Activated CD4-positive, alpha-beta T cell treated with anti-CD3 and anti-CD28 coated beads, Interleukin-2, amount 50 U/mL, for 4 hours (primary cell): Measurements from ENCODE around the gene CTSD.

Source experiments
- DNase-seq, 2 experiments: peaks; one replicate each; pipeline ENCODE4 v3.0.0-alpha.2; 2020

Gene CTSD

GRCh38 chr11:1768141-1768469 is 4.4 kb upstream of the CTSD start:
- DNase-seq: no peak

DNA sequence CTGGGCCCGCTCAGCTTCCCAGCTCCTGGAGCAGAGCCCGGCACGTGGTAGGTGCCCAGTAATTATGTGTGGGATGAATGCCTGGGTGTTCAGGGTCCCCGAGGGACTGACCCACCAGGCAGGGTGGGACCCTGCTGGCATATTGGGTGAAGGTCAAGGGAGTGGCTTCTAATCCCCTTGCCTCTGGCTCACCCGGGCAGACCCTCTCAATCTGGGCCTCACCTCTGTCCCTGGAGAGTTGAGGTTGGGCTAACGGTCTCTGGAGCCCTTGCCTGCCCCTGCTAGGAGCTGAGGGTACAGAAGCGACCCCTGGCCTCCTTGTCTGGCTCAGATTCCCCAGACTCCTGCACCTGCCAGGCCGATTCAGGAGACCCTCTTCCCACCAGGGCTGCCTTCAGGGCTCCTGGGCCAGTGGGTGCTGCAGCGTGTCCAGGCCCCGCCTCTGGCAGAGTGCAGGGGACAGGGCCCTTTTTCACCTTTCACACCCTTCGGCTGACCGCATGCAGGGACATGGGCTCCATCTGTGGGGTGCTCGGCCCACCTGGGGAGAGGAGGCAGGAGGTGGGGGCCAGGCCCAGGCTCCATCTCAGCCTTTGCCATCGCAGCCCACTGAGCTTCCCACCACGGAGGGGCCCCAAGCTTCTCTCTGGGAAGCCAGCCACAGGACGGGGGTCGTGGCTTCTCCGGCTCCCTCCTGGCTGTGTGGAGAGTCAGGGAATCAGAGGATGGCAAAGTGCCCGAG is 3.8 kb upstream of the CTSD start:
- DNase-seq: no peak

GRCh38 chr11:1766719-1767398 is 3.1 kb upstream of the CTSD start:
- DNase-seq: no peak

DNA sequence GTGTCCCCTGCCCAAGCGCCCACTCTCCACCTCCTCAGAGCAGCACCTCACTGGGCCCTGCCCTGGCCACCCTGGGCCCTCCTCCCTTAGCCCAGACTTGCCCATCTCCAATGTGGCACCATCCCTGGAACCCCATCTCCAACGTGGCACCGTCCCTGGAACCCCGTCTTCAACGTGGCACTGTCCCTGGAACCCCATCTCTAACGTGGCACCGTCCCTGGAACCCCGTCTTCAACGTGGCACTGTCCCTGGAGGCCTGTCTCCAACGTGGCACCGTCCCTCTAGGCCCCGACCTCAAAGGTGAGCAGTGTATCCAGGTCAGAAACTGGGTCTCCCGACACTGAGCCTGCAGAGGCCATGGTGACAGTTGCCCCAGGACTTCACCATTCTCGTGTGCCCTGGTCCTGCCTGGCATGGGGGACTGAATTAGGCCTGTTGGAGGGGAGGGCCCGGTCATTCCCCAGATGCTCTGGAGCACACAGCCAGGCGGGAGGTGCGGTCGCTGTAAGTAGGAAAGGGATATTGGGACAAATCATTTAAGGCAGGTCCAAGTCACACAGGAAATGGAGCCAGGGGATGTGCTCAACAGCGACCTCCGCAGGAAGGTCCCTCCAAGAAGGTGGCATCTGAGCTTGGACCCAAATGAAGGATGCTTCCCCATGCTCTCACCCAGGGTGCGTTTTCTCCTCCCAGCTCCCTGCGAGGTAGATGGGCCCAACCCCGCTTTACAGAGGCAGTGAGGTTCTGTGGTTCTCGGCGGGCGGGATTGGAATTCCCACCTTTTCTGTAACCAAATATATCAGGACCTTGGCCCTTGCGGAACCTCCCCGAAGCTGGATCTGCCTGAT is 2.4 kb upstream of the CTSD start:
- DNase-seq: no peak

DNA sequence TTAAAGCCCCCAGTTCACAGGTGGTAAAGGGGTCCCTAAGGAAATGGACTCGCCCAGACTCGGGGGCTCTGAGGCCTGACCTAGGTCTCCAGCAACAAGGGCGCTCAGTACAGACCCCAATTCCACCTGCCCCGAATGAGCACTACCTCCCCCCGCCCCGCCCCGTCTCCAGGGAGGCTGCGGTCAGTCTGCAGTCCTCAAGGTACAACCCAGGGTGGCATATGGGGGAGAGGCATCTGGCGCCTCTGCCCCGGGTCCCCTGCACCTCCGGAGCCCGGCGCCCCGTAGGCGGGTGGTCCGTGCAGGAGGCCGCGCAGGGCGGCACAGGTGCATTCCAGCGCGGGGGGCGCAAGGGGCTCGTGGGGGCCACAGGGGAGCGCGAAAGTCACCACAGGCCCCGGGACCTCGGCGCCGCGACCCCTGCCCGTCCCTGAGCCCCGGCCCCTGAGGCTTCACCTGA is 361 bp downstream of the CTSD start:
- DNase-seq: no peak

DNA sequence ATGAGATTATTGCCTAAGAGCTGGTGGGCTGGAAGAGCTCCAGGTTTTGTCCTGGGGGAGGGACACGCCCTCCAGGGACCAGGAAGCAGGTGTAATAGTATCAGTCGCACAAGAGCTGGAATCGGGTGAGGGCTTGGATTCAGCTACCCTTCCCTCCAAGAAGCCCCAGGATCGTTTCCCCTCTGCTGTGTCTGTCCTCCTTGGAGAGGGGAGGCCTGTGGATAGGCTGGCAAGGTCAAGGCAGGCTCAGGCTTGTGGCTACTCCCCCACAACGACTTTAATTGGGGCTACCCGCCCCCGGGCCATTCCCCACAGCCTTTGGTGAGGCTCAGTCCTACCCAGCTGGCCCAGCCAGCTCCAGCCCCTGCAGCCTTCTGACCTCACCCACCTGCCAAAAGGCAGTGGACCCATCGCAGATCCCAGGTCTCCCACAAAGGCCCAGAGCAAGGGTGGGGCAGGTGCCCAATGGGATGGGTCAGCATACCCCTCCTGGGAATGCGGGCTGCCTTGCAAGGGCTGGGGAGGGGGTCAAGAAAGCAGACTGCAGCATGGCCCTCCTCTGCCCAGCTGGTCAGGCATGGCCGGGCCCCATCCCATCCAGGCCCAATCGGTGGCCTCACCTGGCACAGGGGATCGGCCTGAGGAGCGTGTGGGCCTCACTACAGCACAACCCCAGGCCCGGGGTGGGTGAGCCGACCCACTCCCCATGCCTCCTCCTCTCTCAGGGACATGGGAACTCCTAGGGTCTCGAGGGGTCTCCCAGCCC is 1.0 kb downstream of the CTSD start:
- DNase-seq: no peak

DNA sequence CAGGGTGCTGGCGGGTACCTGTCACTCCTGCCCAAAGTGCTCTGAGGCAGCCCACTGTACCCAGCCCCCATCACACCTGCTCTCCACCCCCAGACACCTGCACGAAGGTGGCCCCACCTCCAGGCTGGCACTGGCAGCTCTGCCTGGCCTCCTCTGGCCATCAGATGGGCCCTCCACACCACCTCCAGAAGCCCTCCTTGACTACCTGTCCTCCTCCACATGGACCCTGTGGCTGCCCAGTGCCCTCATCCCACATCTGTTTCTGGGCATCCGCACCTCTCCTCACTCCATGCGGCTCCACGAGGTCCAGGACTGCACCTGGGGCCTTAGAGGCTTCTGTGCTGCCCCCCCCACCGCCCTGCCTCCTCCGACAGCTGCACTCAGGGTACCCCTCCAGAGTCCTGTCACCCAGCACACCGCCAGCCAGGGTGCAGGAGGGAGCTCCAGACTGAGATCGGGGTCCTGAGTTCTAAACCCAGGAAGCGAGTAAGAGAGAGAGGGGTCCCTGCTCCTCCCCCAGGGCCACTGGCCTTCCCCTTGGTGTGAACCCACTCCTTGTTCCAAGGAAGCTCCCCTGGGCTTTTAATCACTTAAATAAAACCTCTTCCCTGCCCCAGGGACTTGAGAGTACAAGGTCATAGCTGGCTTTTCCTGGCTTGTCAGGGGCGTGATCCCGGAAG is 1.7 kb downstream of the CTSD start:
- no peak for DNase-seq

GRCh38 chr11:1761110-1761856 is 2.4 kb downstream of the CTSD start:
- DNase-seq: no peak

GRCh38 chr11:1760351-1761109 is 3.2 kb downstream of the CTSD start:
- DNase-seq: no peak

DNA sequence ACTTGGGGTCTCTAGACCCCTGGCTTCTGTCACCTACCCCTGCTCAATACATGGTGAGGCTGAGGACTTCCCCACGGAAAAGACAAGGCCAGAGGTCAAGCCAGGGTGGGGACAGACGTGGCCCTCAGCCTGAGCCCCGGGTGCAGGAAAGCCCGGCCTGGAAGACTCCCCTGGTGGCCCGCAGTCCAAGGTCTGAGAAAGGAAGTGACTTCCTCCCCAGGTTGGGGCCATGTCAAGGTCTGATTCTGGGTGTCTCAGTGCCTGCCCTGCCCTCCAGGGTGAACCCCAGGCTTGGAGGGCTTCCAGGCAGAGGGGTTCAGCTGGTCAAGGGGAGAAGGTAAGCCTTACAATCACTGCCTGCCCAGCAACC is 3.9 kb downstream of the CTSD start:
- no peak for DNase-seq

GRCh38 chr11:1759151-1759850 is 4.4 kb downstream of the CTSD start:
- DNase-seq: no peak

DNA sequence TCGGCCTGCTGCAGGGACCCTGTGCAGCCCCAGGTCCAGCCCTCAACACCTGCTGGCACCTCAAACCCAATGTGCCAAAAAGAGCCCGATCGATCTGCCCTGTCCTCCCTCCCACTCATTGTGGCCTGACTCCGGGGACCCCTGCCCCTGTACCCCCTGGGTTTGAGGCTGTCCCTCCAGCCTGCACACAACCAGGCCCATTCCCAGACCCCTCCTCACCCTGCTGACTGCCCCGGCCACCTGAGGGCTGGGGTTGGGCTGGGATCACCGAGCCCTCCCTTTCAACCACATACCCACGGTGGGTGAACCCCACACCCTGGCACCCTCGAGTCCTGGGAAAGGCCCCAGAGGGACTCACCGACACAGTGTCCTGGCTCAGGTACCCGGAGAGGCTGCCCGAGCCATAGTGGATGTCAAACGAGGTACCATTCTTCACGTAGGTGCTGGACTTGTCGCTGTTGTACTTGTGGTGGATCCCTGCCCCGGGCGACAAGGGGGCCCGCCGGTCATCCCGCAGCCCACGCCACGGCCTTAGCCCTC is 5.0 kb downstream of the CTSD start:
- no peak for DNase-seq

GRCh38 chr11:1757861-1758610 is 5.7 kb downstream of the CTSD start:
- no peak for DNase-seq

DNA sequence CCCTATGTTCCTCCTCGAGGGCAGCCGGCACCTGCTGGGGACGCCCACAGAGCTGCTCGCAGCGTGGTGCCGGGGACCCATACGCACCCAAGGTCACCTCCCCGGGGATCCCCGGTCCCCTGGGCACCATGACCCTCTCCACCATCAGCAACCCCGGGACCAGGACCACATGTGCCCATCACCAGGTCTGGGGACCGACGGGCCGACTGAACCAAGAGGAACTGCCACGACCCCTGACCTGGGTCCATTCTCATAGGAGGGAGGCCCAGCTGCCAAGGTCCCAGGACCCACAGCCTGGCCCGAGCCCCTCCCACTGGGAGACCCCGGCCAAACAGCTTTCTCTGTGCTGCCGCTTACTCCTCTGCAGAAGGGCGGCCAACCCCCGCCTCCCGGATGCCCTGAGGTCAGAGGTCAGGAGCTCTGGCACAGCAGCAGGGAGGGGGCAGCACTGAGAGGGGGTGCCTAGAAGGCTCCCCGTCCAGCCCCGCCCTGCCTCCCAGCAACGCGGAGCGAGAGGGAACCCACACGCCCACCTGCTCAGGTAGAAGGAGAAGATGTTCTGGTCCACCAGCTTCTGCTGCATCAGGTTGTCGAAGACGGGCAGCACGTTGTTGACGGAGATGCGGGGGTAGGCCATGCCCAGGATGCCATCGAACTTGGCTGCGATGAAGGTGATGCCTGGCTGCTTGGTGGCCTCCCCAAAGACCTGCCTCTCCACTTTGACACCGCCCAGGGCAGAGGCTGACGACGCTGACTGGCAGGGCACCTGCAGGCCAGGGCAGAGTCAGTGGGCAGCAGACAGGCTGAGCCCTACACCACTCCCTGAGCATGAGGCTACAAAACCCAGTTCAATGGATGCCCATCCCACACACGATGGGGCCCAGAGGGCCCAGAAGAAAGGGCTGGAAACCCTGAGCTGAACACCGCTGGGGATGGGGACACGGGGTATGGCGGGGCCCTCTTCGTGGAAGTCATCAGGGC is 6.6 kb downstream of the CTSD start:
- DNase-seq: no peak

- no peak for DNase-seq
Measured at GRCh38 chr11:1755692-1756561, 7.8 kb downstream of the CTSD start.

DNA sequence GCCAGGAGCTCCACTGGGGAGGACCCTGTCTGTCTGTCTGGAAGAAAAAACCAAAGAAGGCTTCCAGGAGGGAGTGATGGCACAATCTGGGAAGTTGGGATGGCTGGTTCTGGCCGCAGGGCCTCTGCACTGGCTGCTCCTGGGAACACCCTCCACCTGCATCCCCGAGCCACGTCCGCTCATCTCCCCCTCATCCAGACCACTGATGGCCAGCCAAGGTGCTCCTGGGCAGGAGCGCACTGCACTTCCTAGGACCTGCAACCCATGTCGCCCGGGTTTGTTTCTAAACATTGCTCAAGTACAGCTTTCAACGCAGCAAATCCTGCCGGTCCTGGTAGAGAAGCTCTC is 8.4 kb downstream of the CTSD start:
- no peak for DNase-seq
